SH-SY5Y (cell line): ENCODE results near the gene SLC9A9.

Experiments
- GATA2 ChIP-seq: IDR thresholded peaks from 2 replicates; pipeline ENCODE4 v1.6.1; 2011; ENCODE audit warnings: mild to moderate bottlenecking, low read depth, low read length
- GATA3 ChIP-seq: IDR thresholded peaks from 2 replicates; pipeline ENCODE4 v1.6.1; 2011; ENCODE audit warnings: low read depth, mild to moderate bottlenecking, low read length, moderate library complexity

DNA sequence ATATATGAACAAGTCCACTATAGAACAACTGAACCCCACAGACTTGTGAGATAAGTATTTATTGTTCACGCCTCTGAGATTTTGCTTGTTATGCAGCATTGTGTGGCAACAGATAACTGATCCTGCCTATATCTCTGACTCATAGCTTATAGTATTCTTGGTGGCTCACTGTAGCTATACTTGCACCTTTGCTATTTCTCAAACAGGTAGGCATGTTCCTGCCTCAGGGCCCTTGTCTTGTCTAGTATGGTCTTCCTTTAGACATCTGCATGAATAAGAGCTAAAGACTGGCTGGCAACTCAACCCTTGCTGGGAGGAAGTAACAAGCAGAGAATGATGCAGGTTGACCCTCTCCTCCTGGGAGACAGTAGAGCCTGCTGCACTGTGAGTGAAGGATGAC, 472.6 kb downstream of the SLC9A9 start:
- TF ChIP-seq GATA2, result no peak
- no peak for TF ChIP-seq GATA3
